Nephron progenitor cell (in vitro differentiated cells): Measurements from ENCODE around the gene TNPO3.

Experiments
- DNase-seq: peaks from one replicate; pipeline ENCODE4 v3.0.0; 2021
- H3K27ac Mint-ChIP-seq: 2 replicates; pipeline ENCODE4 v1.8.0; 2021; ENCODE audit warnings: mild to moderate bottlenecking, moderate library complexity, mixed read lengths
- H3K27me3 Mint-ChIP-seq: 2 replicates; pipeline ENCODE4 v1.8.0; 2021; ENCODE audit warnings: mild to moderate bottlenecking, low read depth, mixed read lengths; ENCODE audit not compliant: poor library complexity
- H3K36me3 Mint-ChIP-seq: 2 replicates; pipeline ENCODE4 v1.8.0; 2021; ENCODE audit warnings: low read depth, mixed read lengths
- H3K4me1 Mint-ChIP-seq: 2 replicates; pipeline ENCODE4 v1.8.0; 2021; ENCODE audit warnings: mixed read lengths
- H3K4me3 Mint-ChIP-seq: 2 replicates; pipeline ENCODE4 v1.8.0; 2021; ENCODE audit warnings: mild to moderate bottlenecking, moderate library complexity, mixed read lengths
- H3K9me3 Mint-ChIP-seq: 2 replicates; pipeline ENCODE4 v1.8.0; 2021; ENCODE audit warnings: mild to moderate bottlenecking, moderate library complexity, mixed read lengths
- CTCF ChIP-seq: fragments of 200-600 bp; sonication (generic); IDR thresholded peaks from 2 replicates; pipeline ENCODE4 v1.5.0; 2021; ENCODE audit warnings: antibody characterized with exemption

The TNPO3 gene

GRCh38 chr7:128928882-128929788, 125.8 kb downstream of the TNPO3 start:
- Mint-ChIP-seq H3K4me1 (peaks cover 5% of the 10 kb centered on the region), H3K9me3 (no peaks in the 10 kb centered on the region), H3K36me3 (no peaks in the 10 kb centered on the region), H3K27ac (no peak overlapping the region), H3K27me3 (peaks cover 13% of the 10 kb centered on the region), H3K4me3 (no peak overlapping the region)
- TF ChIP-seq CTCF, result no peak
- DNase-seq, result no peak

GRCh38 chr7:128928159-128928813, 126.6 kb downstream of the TNPO3 start:
- no peaks in the 10 kb centered on the region for H3K9me3 Mint-ChIP-seq
- H3K27ac Mint-ChIP-seq, result no peak overlapping the region
- peaks cover 14% of the 10 kb centered on the region for H3K27me3 Mint-ChIP-seq
- no peak for TF ChIP-seq CTCF
- peaks cover 4% of the 10 kb centered on the region for H3K4me1 Mint-ChIP-seq
- H3K4me3 Mint-ChIP-seq, result no peak overlapping the region
- DNase-seq, result no peak
- H3K36me3 Mint-ChIP-seq, result no peaks in the 10 kb centered on the region

GRCh38 chr7:128924707-128925588, 130.0 kb downstream of the TNPO3 start:
- no peak overlapping the region for H3K4me3 Mint-ChIP-seq
- H3K27me3 Mint-ChIP-seq, result peaks cover 35% of the 10 kb centered on the region
- TF ChIP-seq CTCF, result no peak
- H3K9me3 Mint-ChIP-seq, result no peaks in the 10 kb centered on the region
- H3K4me1 Mint-ChIP-seq, result peaks cover 10% of the 10 kb centered on the region
- DNase-seq, result no peak
- no peaks in the 10 kb centered on the region for H3K36me3 Mint-ChIP-seq
- H3K27ac Mint-ChIP-seq, result no peak overlapping the region

- no peak for DNase-seq
- TF ChIP-seq CTCF, result no peak
- no peaks in the 10 kb centered on the region for H3K9me3 Mint-ChIP-seq
- peaks cover 50% of the 10 kb centered on the region for H3K27me3 Mint-ChIP-seq
- no peak overlapping the region for H3K4me3 Mint-ChIP-seq
- H3K4me1 Mint-ChIP-seq, result peaks cover 13% of the 10 kb centered on the region
- no peak overlapping the region for H3K27ac Mint-ChIP-seq
- H3K36me3 Mint-ChIP-seq, result no peaks in the 10 kb centered on the region
Measured at GRCh38 chr7:128923411-128923800, 131.5 kb downstream of the TNPO3 start.

- H3K27me3 Mint-ChIP-seq, result peaks cover 56% of the 10 kb centered on the region
- no peak overlapping the region for H3K4me3 Mint-ChIP-seq
- no peak for DNase-seq
- no peaks in the 10 kb centered on the region for H3K36me3 Mint-ChIP-seq
- no peak overlapping the region for H3K27ac Mint-ChIP-seq
- H3K9me3 Mint-ChIP-seq, result no peaks in the 10 kb centered on the region
- H3K4me1 Mint-ChIP-seq, result peaks cover 13% of the 10 kb centered on the region
- TF ChIP-seq CTCF, result no peak
Measured at GRCh38 chr7:128922496-128923410, 132.2 kb downstream of the TNPO3 start.
